Keratinocyte (primary cell): ENCODE measurements around the gene ALKBH2.

Source experiments
- CTCF ChIP-seq, 3 experiments: IDR thresholded peaks in 1 of 3; conservative IDR thresholded peaks in 1 of 3; optimal IDR thresholded peaks in 1 of 3; 2 replicates in 2 of 3; 3 replicates in 1 of 3; pipeline versions ENCODE3 to v1.5.1; 2011; ENCODE audit warnings: low read length in 3 of 3, mild to moderate bottlenecking in 3 of 3, moderate library complexity in 2 of 3, control low read depth in 1 of 3, inconsistent platforms in 1 of 3; ENCODE audit not compliant: insufficient read depth in 2 of 3; ENCODE audit errors: extremely low read depth in 1 of 3
- EZH2 ChIP-seq: IDR thresholded peaks from one replicate; pipeline ENCODE4 v1.6.1; 2012; ENCODE audit warnings: inconsistent platforms, mild to moderate bottlenecking, low read length, moderate library complexity

GRCh38 chr12:109097140-109097434 is 3.8 kb upstream of the ALKBH2 start:
- TF ChIP-seq CTCF (optimal IDR thresholded peaks at IDR 0.05 in 1 of 3, IDR thresholded peaks at IDR 0.05 in 1 of 3, conservative IDR thresholded peaks at IDR 0.05 in 1 of 3; ENCODE audit: extremely low read depth in 1 of 3, insufficient read depth in 2 of 3, low read length in 3 of 3) = no peak
- TF ChIP-seq EZH2 = no peak
